Measurements from ENCODE around the gene ROCK2. TPM values are rescaled to one million over a fixed set of nuclear protein-coding genes. Genes with fewer than 3 reads are reported as not detected.

The ROCK2 gene
- total and polyA plus RNA-seq, 2 of the 13 experiments (the other 11 are each of a cell fraction or from before 2014, with no cell fraction given), result 38.1 to 119 TPM

- TF ChIP-seq ZNF512B (CRISPR knock-in tag; IDR thresholded peaks at IDR 0.05; ENCODE audit: borderline replicate concordance) (no peak; the same call in 1 of the 2 replicates), BORCS8-MEF2B (CRISPR knock-in tag; IDR thresholded peaks at IDR 0.05) (peak; percentile 24; the same call in 1 of the 2 replicates), ZNF83 (CRISPR knock-in tag; IDR thresholded peaks at IDR 0.05; ENCODE audit: borderline replicate concordance) (no peak), ZNF281 (CRISPR knock-in tag; IDR thresholded peaks at IDR 0.05; ENCODE audit: borderline replicate concordance) (peak; percentile 95), HHEX (CRISPR knock-in tag; IDR thresholded peaks at IDR 0.05) (no peak), TAF1 (CRISPR knock-in tag; IDR thresholded peaks at IDR 0.05) (peak; percentile 63; the same call in 1 of the 2 replicates), ARID4A (CRISPR knock-in tag; IDR thresholded peaks at IDR 0.05; ENCODE audit: borderline replicate concordance) (peak; percentile 50; the same call in 1 of the 2 replicates), MAF1 (CRISPR knock-in tag; IDR thresholded peaks at IDR 0.05; ENCODE audit: borderline replicate concordance) (no peak), ZNF709 (CRISPR knock-in tag; IDR thresholded peaks at IDR 0.05) (no peak), ZNF20 (CRISPR knock-in tag; IDR thresholded peaks at IDR 0.05) (no peak), PAXIP1 (CRISPR knock-in tag; conservative IDR thresholded peaks at IDR 0.05) (0 out of 2 replicates have a peak, but pooled peaks have one; percentile 53)
Measured at GRCh38 chr2:11344342-11344955, at the start of gene ROCK2 (continued).

All from HepG2 (cell line).